Keratinocyte (primary cell): Measurements from ENCODE around the gene PCDH15. TPM values are rescaled to one million over a fixed set of nuclear protein-coding genes. Genes with fewer than 3 reads are reported as not detected.

ENCODE experiments used
- DNase-seq: peaks from one replicate; pipeline ENCODE4 v3.0.0-alpha.2; 2011; ENCODE audit warnings: low read depth, missing footprints, low spot score
- FAIRE-seq: peaks from 2 replicates; lab custom pipeline; 2011; peaks lifted over from hg19 to GRCh38; lab: Jason Lieb, UNC
- H2AFZ ChIP-seq: 2 replicates; pipeline ENCODE4 v1.6.0; 2012; ENCODE audit warnings: low read length, control low read depth, inconsistent platforms; ENCODE audit not compliant: control insufficient read depth
- H3K27ac ChIP-seq: 2 replicates; pipeline ENCODE4 v1.5.1; 2011; ENCODE audit warnings: low read length; ENCODE audit not compliant: control insufficient read depth, insufficient read depth
- H3K27me3 ChIP-seq: 3 replicates; pipeline ENCODE4 v1.6.0; 2011; ENCODE audit warnings: low read length; ENCODE audit not compliant: control insufficient read depth, insufficient read depth; ENCODE audit errors: extremely low read depth
- H3K36me3 ChIP-seq, 2 experiments: 2 replicates in 1 of 2; 3 replicates in 1 of 2; pipeline ENCODE4 v1.5.1; 2011; ENCODE audit warnings: low read length in 2 of 2, mild to moderate bottlenecking in 1 of 2; ENCODE audit not compliant: control insufficient read depth in 2 of 2, insufficient read depth in 2 of 2; ENCODE audit errors: extremely low read depth in 1 of 2
- H3K4me1 ChIP-seq: 3 replicates; pipeline ENCODE4 v1.5.1; 2011; ENCODE audit warnings: low read length; ENCODE audit not compliant: control insufficient read depth, insufficient read depth; ENCODE audit errors: extremely low read depth
- H3K4me2 ChIP-seq: 3 replicates; pipeline ENCODE4 v1.6.0; 2011; ENCODE audit warnings: low read depth, low read length; ENCODE audit not compliant: control insufficient read depth, insufficient read depth; ENCODE audit errors: extremely low read depth
- H3K4me3 ChIP-seq, 3 experiments: fragments of 200-600 bp in 1 of 3; sonication (generic) in 1 of 3; 2 replicates in 2 of 3; 3 replicates in 1 of 3; pipeline ENCODE4 v1.5.1; 2011 to 2016; ENCODE audit warnings: low read length in 3 of 3, mild to moderate bottlenecking in 3 of 3, control low read depth in 2 of 3, inconsistent platforms in 1 of 3, low read depth in 1 of 3, mixed read lengths in 1 of 3, mixed run types in 1 of 3, moderate library complexity in 1 of 3; ENCODE audit not compliant: control insufficient read depth in 2 of 3, insufficient read depth in 2 of 3; ENCODE audit errors: extremely low read depth in 1 of 3
- H3K79me2 ChIP-seq: 2 replicates; pipeline ENCODE4 v1.6.0; 2012; ENCODE audit warnings: low read length; ENCODE audit not compliant: control insufficient read depth, insufficient read depth
- H3K9ac ChIP-seq: 3 replicates; pipeline ENCODE4 v1.6.0; 2011; ENCODE audit warnings: low read length; ENCODE audit not compliant: control insufficient read depth, insufficient read depth; ENCODE audit errors: extremely low read depth
- H3K9me1 ChIP-seq: 3 replicates; pipeline ENCODE4 v1.6.0; 2011; ENCODE audit warnings: low read length; ENCODE audit not compliant: control insufficient read depth, insufficient read depth; ENCODE audit errors: extremely low read depth
- H3K9me3 ChIP-seq: 2 replicates; pipeline ENCODE4 v1.5.1; 2012; ENCODE audit warnings: low read depth, low read length; ENCODE audit not compliant: control insufficient read depth
- H4K20me1 ChIP-seq: 3 replicates; pipeline ENCODE4 v1.6.0; 2011; ENCODE audit warnings: low read length; ENCODE audit not compliant: control insufficient read depth, insufficient read depth; ENCODE audit errors: extremely low read depth
- EZH2 ChIP-seq: IDR thresholded peaks from one replicate; pipeline ENCODE4 v1.6.1; 2012; ENCODE audit warnings: inconsistent platforms, mild to moderate bottlenecking, low read length, moderate library complexity
- dilution Hi-C: fragments of 300-500 bp; cut with MboI; formaldehyde crosslinking; loops from one replicate; pipeline ENCODE4 v1.7.0; 2020; ENCODE audit warnings: low sequenced_read_pairs; ENCODE audit not compliant: extremely low pct_ligation_motif_present
- polyA plus RNA-seq, 5 experiments: library from polyadenylated mRNA; depleted of rRNA in 3 of 5; stranded (reverse) in 3 of 5; stranded (forward) in 1 of 5; unstranded in 1 of 5; fragments of >200 nt; gene quantifications; 1 replicate in 1 of 5; 2 replicates in 3 of 5; 3 replicates in 1 of 5; pipeline versions ENCODE4 v1.2.1 to v1.2.3, GENCODE V29; 2011 to 2012; ENCODE audit warnings: missing spikeins in 2 of 5, low read depth in 1 of 5, low replicate concordance in 1 of 5
- TF ChIP-seq, protein P1 (sequence below), 3 experiments: IDR thresholded peaks in 1 of 3; conservative IDR thresholded peaks in 1 of 3; optimal IDR thresholded peaks in 1 of 3; 2 replicates in 2 of 3; 3 replicates in 1 of 3; pipeline versions ENCODE3 to v1.5.1; 2011; ENCODE audit warnings: low read length in 3 of 3, mild to moderate bottlenecking in 3 of 3, moderate library complexity in 2 of 3, control low read depth in 1 of 3, inconsistent platforms in 1 of 3; ENCODE audit not compliant: insufficient read depth in 2 of 3; ENCODE audit errors: extremely low read depth in 1 of 3

The PCDH15 gene
- polyA plus RNA-seq, 1 donor (not counting 4 experiments of a cell fraction or from before 2014, with no cell fraction given), result not detected

DNA sequence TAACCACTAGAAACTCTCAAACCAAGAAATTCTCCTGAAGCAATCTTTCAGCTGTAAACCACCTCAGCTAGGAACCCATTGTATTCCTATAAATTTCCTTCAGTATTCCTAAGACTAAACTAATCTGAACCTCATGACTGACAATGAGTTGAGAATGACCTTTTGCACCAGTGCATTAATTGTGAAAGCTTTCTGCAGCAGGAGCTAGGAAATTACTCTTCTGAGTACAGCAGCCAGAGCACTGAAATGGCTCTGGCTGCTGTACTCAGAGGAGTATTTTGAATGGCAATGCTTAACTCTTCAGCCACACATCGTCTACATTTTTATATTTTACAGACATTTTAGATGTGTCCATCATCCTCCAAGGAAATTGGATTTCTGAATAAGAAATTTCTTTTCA is 109.7 kb downstream of the PCDH15 start:
- no peak for FAIRE-seq
- DNase-seq, result no peak
- Histone ChIP-seq H3K27ac (no peak overlapping the region), H3K9me1 (no peaks in the 10 kb centered on the region), H3K79me2 (no peaks in the 10 kb centered on the region), H3K27me3 (no peaks in the 10 kb centered on the region), H2AFZ (no peak overlapping the region), H3K9ac (no peak overlapping the region), H3K36me3 (no peaks in the 10 kb centered on the region), H3K4me2 (no peak overlapping the region), H4K20me1 (no peaks in the 10 kb centered on the region), H3K4me1 (no peaks in the 10 kb centered on the region), H3K4me3 (no peak overlapping the region), H3K9me3 (no peaks in the 10 kb centered on the region)
- TF ChIP-seq, protein P1, sequence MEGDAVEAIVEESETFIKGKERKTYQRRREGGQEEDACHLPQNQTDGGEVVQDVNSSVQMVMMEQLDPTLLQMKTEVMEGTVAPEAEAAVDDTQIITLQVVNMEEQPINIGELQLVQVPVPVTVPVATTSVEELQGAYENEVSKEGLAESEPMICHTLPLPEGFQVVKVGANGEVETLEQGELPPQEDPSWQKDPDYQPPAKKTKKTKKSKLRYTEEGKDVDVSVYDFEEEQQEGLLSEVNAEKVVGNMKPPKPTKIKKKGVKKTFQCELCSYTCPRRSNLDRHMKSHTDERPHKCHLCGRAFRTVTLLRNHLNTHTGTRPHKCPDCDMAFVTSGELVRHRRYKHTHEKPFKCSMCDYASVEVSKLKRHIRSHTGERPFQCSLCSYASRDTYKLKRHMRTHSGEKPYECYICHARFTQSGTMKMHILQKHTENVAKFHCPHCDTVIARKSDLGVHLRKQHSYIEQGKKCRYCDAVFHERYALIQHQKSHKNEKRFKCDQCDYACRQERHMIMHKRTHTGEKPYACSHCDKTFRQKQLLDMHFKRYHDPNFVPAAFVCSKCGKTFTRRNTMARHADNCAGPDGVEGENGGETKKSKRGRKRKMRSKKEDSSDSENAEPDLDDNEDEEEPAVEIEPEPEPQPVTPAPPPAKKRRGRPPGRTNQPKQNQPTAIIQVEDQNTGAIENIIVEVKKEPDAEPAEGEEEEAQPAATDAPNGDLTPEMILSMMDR (optimal IDR thresholded peaks at IDR 0.05 in 1 of 3, IDR thresholded peaks at IDR 0.05 in 1 of 3, conservative IDR thresholded peaks at IDR 0.05 in 1 of 3; ENCODE audit: extremely low read depth in 1 of 3, insufficient read depth in 2 of 3, low read length in 3 of 3), result no peak
- no peak for TF ChIP-seq EZH2
- dilution Hi-C loops, result no loop called here

DNA sequence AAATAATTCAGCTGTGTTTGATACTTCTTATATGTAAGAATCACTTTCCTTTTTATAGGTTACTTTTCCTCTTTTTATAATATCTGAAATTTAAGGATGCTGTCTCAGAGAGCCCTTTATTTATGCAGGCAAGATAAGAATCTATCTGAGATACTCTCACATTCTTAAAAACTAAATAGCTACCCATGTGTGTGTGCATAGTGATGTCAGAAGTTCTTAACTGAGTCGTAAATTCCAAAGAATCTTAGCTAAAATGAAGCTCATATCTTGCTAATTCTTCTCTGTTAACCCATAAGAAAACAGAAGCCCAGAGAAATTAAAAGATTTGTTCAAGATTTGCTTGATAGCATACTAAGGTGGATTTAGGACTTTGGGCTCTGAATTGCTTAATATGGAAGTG is 118.5 kb downstream of the PCDH15 start:
- Histone ChIP-seq H3K36me3 (no peaks in the 10 kb centered on the region), H3K9me3 (no peaks in the 10 kb centered on the region), H3K4me2 (no peak overlapping the region), H4K20me1 (no peaks in the 10 kb centered on the region), H3K27ac (no peak overlapping the region), H2AFZ (no peak overlapping the region), H3K4me1 (no peaks in the 10 kb centered on the region), H3K4me3 (no peak overlapping the region), H3K9me1 (no peaks in the 10 kb centered on the region), H3K27me3 (no peaks in the 10 kb centered on the region), H3K9ac (no peak overlapping the region), H3K79me2 (no peaks in the 10 kb centered on the region)
- DNase-seq (no peak), FAIRE-seq (no peak)
- dilution Hi-C loops, result no loop called here
- TF ChIP-seq, protein P1 (optimal IDR thresholded peaks at IDR 0.05 in 1 of 3, IDR thresholded peaks at IDR 0.05 in 1 of 3, conservative IDR thresholded peaks at IDR 0.05 in 1 of 3; ENCODE audit: extremely low read depth in 1 of 3, insufficient read depth in 2 of 3, low read length in 3 of 3), result no peak
- TF ChIP-seq EZH2, result no peak
